ENCODE results near the gene SLC39A10. TPM values are rescaled to one million over a fixed set of nuclear protein-coding genes. Genes with fewer than 3 reads are reported as not detected.
"Not testable (repeated sequence)": the region's sequence is repeated elsewhere in the genome, so short reads cannot be mapped to it uniquely, and the experiment has no call there.

The SLC39A10 gene
- total RNA-seq, 2 experiments from 2014 or later: 36.1 to 37.4 TPM

DNA sequence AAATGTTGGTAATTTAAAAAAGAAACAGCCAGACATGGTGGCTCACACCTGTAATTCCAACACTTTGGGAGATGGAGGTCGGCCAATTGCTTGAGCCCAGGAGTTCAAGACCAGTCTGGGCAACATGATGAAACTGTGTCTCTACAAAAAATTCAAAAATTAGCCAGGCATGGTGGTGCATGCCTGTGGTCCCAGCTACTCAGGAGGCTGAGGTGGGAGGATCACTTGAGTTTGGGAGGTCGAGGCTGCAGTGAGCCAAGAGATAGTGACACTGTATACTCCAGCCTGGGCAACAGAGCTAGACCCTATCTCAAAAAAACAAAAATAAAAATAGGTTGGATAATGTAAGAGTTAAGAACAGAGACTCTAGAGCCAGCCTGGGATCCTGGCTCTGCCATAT lies 8.7 kb upstream of the SLC39A10 start:
- intact Hi-C loops (cut with micrococcal nuclease); H3K27ac Mint-ChIP-seq; H3K4me3 Mint-ChIP-seq; DNase-seq; POLR2A ChIA-PET; H3K36me3 Mint-ChIP-seq; H3K27me3 Mint-ChIP-seq; H3K4me1 Mint-ChIP-seq (ENCODE audit: low read depth); CTCF ChIA-PET; H3K9me3 Mint-ChIP-seq: not testable (repeated sequence)

GRCh38 chr2:195648787-195649186 lies 8.2 kb upstream of the SLC39A10 start:
- POLR2A ChIA-PET: no interaction called here
- H3K27me3 Mint-ChIP-seq: no peaks in the 10 kb centered on the region
- DNase-seq: no peak

GRCh38 chr2:195649629-195650190 lies 7.3 kb upstream of the SLC39A10 start:
- H3K4me3 Mint-ChIP-seq: no peak overlapping the region
- peaks cover 5% of the 10 kb centered on the region for H3K4me1 Mint-ChIP-seq (ENCODE audit: low read depth)
- ChIA-PET POLR2A (no interaction called here), CTCF (no interaction called here)
- intact Hi-C loops (cut with micrococcal nuclease): no loop called here
- no peaks in the 10 kb centered on the region for H3K27me3 Mint-ChIP-seq
- H3K36me3 Mint-ChIP-seq: peaks cover 2% of the 10 kb centered on the region
- no peak overlapping the region for H3K27ac Mint-ChIP-seq
- no peaks in the 10 kb centered on the region for H3K9me3 Mint-ChIP-seq
- DNase-seq: no peak

More at GRCh38 chr2:195648787-195649186, 8.2 kb upstream of the SLC39A10 start:
- intact Hi-C loops (cut with micrococcal nuclease): no loop called here
- Mint-ChIP-seq H3K36me3 (peaks cover 2% of the 10 kb centered on the region), H3K9me3 (no peaks in the 10 kb centered on the region), H3K4me1 (ENCODE audit: low read depth) (peaks cover 5% of the 10 kb centered on the region), H3K27ac (no peak overlapping the region), H3K4me3 (peak overlapping the region; percentile 4)
- CTCF ChIA-PET: interaction anchor here (0.5 kb wide), 1 partner anchor 331 kb away, joined by 3 read pairs; no protein-coding TSS in a partner anchor

GRCh38 chr2:195651046-195651445 lies 6.0 kb upstream of the SLC39A10 start:
- intact Hi-C loops (cut with micrococcal nuclease): no loop called here
- Mint-ChIP-seq H3K27ac (no peak overlapping the region), H3K4me3 (no peak overlapping the region), H3K27me3 (no peaks in the 10 kb centered on the region), H3K36me3 (peaks cover 2% of the 10 kb centered on the region), H3K4me1 (ENCODE audit: low read depth) (peaks cover 10% of the 10 kb centered on the region), H3K9me3 (no peaks in the 10 kb centered on the region)
- ChIA-PET POLR2A (interaction anchor here (0.6 kb wide), 1 partner anchor 75 kb away, joined by 4 read pairs; no protein-coding TSS in a partner anchor), CTCF (interaction anchor here (0.6 kb wide), 1 partner anchor 117 kb away, joined by 4 read pairs; no protein-coding TSS in a partner anchor)
- DNase-seq: no peak

- POLR2A ChIA-PET: no interaction called here
- Mint-ChIP-seq H3K27me3 (peaks cover 3% of the 10 kb centered on the region), H3K9me3 (peaks cover 2% of the 10 kb centered on the region), H3K27ac (no peak overlapping the region), H3K36me3 (peaks cover 9% of the 10 kb centered on the region), H3K4me3 (no peak overlapping the region), H3K4me1 (ENCODE audit: low read depth) (peaks cover 17% of the 10 kb centered on the region)
- CTCF ChIA-PET: no interaction called here
- no peak for DNase-seq
- intact Hi-C loops (cut with micrococcal nuclease): no loop called here
These were observed 4.1 kb upstream of the SLC39A10 start for GRCh38 chr2:195652911-195653310.

- CTCF ChIA-PET: interaction anchor here (0.9 to 2.8 kb wide), 7 partner anchors 80 to 412 kb away, joined by 3 to 22 read pairs (median 5); partner anchors contain the start of gene DNAH7
- peaks cover 2% of the 10 kb centered on the region for H3K9me3 Mint-ChIP-seq
- no peak for DNase-seq
- intact Hi-C loops (cut with micrococcal nuclease): loop anchor here (1.0 to 5.0 kb wide), 6 partner anchors 48 to 606 kb away; partner anchors contain the start of genes DNAH7 and STK17B
- H3K36me3 Mint-ChIP-seq: peaks cover 32% of the 10 kb centered on the region
- peaks cover 3% of the 10 kb centered on the region for H3K27me3 Mint-ChIP-seq
- H3K4me1 Mint-ChIP-seq (ENCODE audit: low read depth): peaks cover 29% of the 10 kb centered on the region
- peak overlapping the region; percentile 98 for H3K4me3 Mint-ChIP-seq
- H3K27ac Mint-ChIP-seq: peak overlapping the region; percentile 100
- POLR2A ChIA-PET: interaction anchor here (0.6 to 5.2 kb wide), 11 partner anchors 10 to 187 kb away, joined by 3 to 144 read pairs (median 4); no protein-coding TSS in a partner anchor
These were observed 716 bp upstream of the SLC39A10 start for GRCh38 chr2:195656161-195656858.

DNA sequence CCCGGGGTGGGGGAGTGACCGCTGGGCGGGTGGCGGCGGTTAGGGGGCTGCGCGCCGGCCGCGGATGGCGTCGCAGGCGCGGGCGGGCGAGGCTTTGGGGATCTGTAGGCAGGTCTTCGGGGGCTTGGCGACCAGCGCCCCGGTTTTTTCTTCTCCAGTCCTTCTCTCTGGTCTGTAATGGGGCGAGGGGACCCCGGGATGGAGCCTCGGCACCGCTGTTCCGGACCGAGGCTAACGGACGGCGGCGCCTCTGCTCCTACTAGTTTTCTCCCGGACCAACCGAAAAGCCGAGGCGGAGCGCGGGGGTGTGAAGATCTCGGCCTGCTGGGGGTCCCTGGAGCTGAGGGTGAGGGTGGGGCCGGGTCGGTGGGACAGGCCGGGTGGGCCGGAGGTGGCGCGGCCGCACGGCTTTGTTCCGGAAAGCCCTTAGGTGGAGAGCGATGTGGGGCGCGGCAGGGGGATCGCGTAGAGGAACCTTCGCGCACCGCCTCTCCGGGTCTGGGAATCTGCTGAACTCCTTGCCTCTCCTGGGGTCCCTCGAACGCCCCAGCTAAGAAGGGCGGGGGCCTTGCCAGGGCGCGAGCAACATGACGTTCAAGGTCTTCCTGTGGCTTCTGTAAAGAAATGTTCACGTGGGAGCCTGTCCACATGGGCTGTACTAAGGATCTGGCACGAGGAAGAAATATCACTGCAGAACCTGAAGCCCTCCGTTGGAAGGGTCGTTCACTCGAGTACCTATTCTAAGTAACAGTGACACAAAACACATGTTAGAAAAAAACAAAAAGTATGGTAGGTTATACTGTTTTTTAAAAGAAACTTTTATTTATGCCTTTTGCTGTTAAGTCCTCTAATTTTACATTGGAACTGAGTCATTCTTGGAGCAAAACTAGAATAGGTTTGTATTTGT lies 861 bp downstream of the SLC39A10 start:
- H3K27me3 Mint-ChIP-seq: peaks cover 3% of the 10 kb centered on the region
- peak; percentile 83 for DNase-seq
- H3K4me3 Mint-ChIP-seq: peak overlapping the region; percentile 98
- peak overlapping the region; percentile 100 for H3K27ac Mint-ChIP-seq
- peaks cover 41% of the 10 kb centered on the region for H3K4me1 Mint-ChIP-seq (ENCODE audit: low read depth)
- H3K36me3 Mint-ChIP-seq: peaks cover 32% of the 10 kb centered on the region
- peaks cover 2% of the 10 kb centered on the region for H3K9me3 Mint-ChIP-seq
- CTCF ChIA-PET: interaction anchor here (2.8 to 3.2 kb wide), 2 partner anchors 81 to 123 kb away, joined by 19 to 22 read pairs; no protein-coding TSS in a partner anchor
- intact Hi-C loops (cut with micrococcal nuclease): loop anchor here (1.0 to 5.0 kb wide), 5 partner anchors 49 to 604 kb away; partner anchors contain the start of gene STK17B
- POLR2A ChIA-PET: interaction anchor here (0.7 to 5.2 kb wide), 9 partner anchors 8 to 524 kb away, joined by 3 to 144 read pairs (median 4); no protein-coding TSS in a partner anchor

GRCh38 chr2:195658541-195658890 lies 1.5 kb downstream of the SLC39A10 start:
- Mint-ChIP-seq H3K36me3 (peaks cover 32% of the 10 kb centered on the region), H3K4me3 (peak overlapping the region; percentile 98), H3K27ac (peak overlapping the region; percentile 100), H3K27me3 (peaks cover 3% of the 10 kb centered on the region), H3K9me3 (peaks cover 2% of the 10 kb centered on the region), H3K4me1 (ENCODE audit: low read depth) (peaks cover 44% of the 10 kb centered on the region)
- intact Hi-C loops (cut with micrococcal nuclease): loop anchor here (1.0 to 5.0 kb wide), 2 partner anchors 124 to 604 kb away; no protein-coding TSS in a partner anchor
- CTCF ChIA-PET: interaction anchor here (2.8 to 3.2 kb wide), 3 partner anchors 82 to 160 kb away, joined by 19 to 31 read pairs (median 22); no protein-coding TSS in a partner anchor
- POLR2A ChIA-PET: interaction anchor here (0.7 to 5.2 kb wide), 8 partner anchors 8 to 410 kb away, joined by 3 to 144 read pairs (median 10); partner anchors contain the start of gene DNAH7
- DNase-seq: no peak

- no peak for DNase-seq
These were observed 2.1 kb downstream of the SLC39A10 start for GRCh38 chr2:195659114-195659513.

DNA sequence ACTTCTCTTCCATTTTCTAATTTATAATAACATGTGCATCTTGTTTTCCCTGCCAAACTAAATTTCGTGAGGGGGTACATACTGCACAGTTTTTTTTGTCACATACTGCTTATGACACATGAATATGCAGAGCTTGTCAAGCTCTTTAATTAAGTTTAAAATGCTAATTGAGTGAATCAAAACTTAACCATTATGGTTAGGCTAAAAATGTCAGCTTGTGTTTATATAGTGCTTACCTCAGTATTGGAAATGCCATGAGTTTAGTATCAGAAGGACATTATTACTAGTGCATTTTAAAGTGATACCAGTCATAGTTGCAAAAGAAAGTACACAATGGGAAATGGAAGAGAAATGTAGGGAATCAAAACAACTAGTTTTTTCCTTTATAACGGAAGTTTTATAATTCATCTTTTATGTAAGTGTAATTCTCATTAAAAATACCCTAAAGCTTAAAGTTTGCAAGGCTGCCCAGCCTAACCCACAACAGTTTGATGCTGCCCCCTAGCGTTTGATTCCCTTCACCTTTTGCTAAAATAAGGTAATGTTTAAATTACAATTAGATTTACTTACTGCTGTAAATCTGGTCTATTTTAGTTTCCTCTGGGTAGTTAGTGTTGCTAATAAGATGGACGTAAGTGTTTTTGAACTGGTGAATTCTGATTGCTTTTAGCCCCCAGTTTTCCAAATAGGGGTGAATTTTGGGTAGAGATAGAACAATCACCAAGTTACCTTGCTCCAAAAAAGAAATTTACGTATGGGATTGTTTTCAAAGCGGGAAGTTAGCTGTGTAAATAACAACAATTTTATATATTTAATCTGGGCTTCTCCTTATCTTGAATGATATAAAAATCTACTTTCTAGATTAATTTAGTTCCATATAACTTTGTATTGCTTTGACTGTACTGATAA lies 3.2 kb downstream of the SLC39A10 start:
- H3K4me3 Mint-ChIP-seq: peak overlapping the region; percentile 98
- peaks cover 45% of the 10 kb centered on the region for H3K4me1 Mint-ChIP-seq (ENCODE audit: low read depth)
- intact Hi-C loops (cut with micrococcal nuclease): loop anchor here (1.0 to 5.0 kb wide), 8 partner anchors 84 to 602 kb away; no protein-coding TSS in a partner anchor
- peak overlapping the region; percentile 100 for H3K27ac Mint-ChIP-seq
- peaks cover 3% of the 10 kb centered on the region for H3K27me3 Mint-ChIP-seq
- H3K9me3 Mint-ChIP-seq: peaks cover 2% of the 10 kb centered on the region
- H3K36me3 Mint-ChIP-seq: peaks cover 32% of the 10 kb centered on the region
- CTCF ChIA-PET: interaction anchor here (0.6 to 3.2 kb wide), 31 partner anchors 9 to 407 kb away, joined by 3 to 60 read pairs (median 5); partner anchors contain the start of gene DNAH7
- peak; percentile 76 for DNase-seq
- POLR2A ChIA-PET: interaction anchor here (0.6 to 5.2 kb wide), 8 partner anchors 9 to 518 kb away, joined by 3 to 144 read pairs (median 4); partner anchors contain the start of gene DNAH7

More at GRCh38 chr2:195659114-195659513, 2.1 kb downstream of the SLC39A10 start:
- CTCF ChIA-PET: interaction anchor here (1.3 to 3.2 kb wide), 6 partner anchors 82 to 161 kb away, joined by 6 to 60 read pairs (median 14); no protein-coding TSS in a partner anchor
- H3K36me3 Mint-ChIP-seq: peaks cover 32% of the 10 kb centered on the region
- peak overlapping the region; percentile 98 for H3K4me3 Mint-ChIP-seq
- H3K9me3 Mint-ChIP-seq: peaks cover 2% of the 10 kb centered on the region
- H3K27ac Mint-ChIP-seq: peak overlapping the region; percentile 100
- POLR2A ChIA-PET: interaction anchor here (1.3 to 5.2 kb wide), 5 partner anchors 11 to 409 kb away, joined by 3 to 144 read pairs (median 10); partner anchors contain the start of gene DNAH7
- H3K4me1 Mint-ChIP-seq (ENCODE audit: low read depth): peaks cover 44% of the 10 kb centered on the region
- peaks cover 3% of the 10 kb centered on the region for H3K27me3 Mint-ChIP-seq
- intact Hi-C loops (cut with micrococcal nuclease): loop anchor here (1.0 to 5.0 kb wide), 2 partner anchors 95 to 603 kb away; no protein-coding TSS in a partner anchor

Measured in activated CD4-positive, alpha-beta memory T cell treated with anti-CD3 and anti-CD28 coated beads for 36 hours (primary cell).